Measurements from ENCODE around the gene ST6GAL1.

The ST6GAL1 gene

GRCh38 chr3:186976837-186977750, 46.8 kb downstream of the ST6GAL1 start:
- Histone ChIP-seq H3K27ac (ENCODE audit: low read length) (peak overlapping the region; percentile 10), H3K9me3 (ENCODE audit: control insufficient read depth, low read depth, low read length) (no peaks in the 10 kb centered on the region), H3K4me3 (ENCODE audit: low read length) (no peak overlapping the region), H3K27me3 (ENCODE audit: control insufficient read depth, insufficient read depth, low read length) (no peaks in the 10 kb centered on the region), H3K9ac (ENCODE audit: low read length) (no peak overlapping the region), H3K36me3 (ENCODE audit: control insufficient read depth, low read depth, low read length) (peaks cover 58% of the 10 kb centered on the region), H3K4me1 (ENCODE audit: control insufficient read depth, low read depth, low read length) (peaks cover 9% of the 10 kb centered on the region)

GRCh38 chr3:186978712-186979111, 48.4 kb downstream of the ST6GAL1 start:
- no peak overlapping the region for H3K4me3 ChIP-seq (ENCODE audit: low read length)
- H3K27ac ChIP-seq (ENCODE audit: low read length) = no peak overlapping the region
- no peaks in the 10 kb centered on the region for H3K27me3 ChIP-seq (ENCODE audit: control insufficient read depth, insufficient read depth, low read length)
- no peak overlapping the region for H3K9ac ChIP-seq (ENCODE audit: low read length)
- H3K9me3 ChIP-seq (ENCODE audit: control insufficient read depth, low read depth, low read length) = no peaks in the 10 kb centered on the region
- peaks cover 51% of the 10 kb centered on the region for H3K36me3 ChIP-seq (ENCODE audit: control insufficient read depth, low read depth, low read length)
- peaks cover 9% of the 10 kb centered on the region for H3K4me1 ChIP-seq (ENCODE audit: control insufficient read depth, low read depth, low read length)

- Histone ChIP-seq H3K4me3 (ENCODE audit: low read length) (no peak overlapping the region), H3K9ac (ENCODE audit: low read length) (no peak overlapping the region), H3K27ac (ENCODE audit: low read length) (no peak overlapping the region), H3K36me3 (ENCODE audit: control insufficient read depth, low read depth, low read length) (peaks cover 43% of the 10 kb centered on the region), H3K4me1 (ENCODE audit: control insufficient read depth, low read depth, low read length) (peaks cover 9% of the 10 kb centered on the region), H3K27me3 (ENCODE audit: control insufficient read depth, insufficient read depth, low read length) (no peaks in the 10 kb centered on the region), H3K9me3 (ENCODE audit: control insufficient read depth, low read depth, low read length) (no peaks in the 10 kb centered on the region)
Observed at GRCh38 chr3:186979852-186980251, 49.5 kb downstream of the ST6GAL1 start.

GRCh38 chr3:186980989-186981388, 50.7 kb downstream of the ST6GAL1 start:
- no peak overlapping the region for H3K9ac ChIP-seq (ENCODE audit: low read length)
- H3K4me3 ChIP-seq (ENCODE audit: low read length) = no peak overlapping the region
- no peaks in the 10 kb centered on the region for H3K27me3 ChIP-seq (ENCODE audit: control insufficient read depth, insufficient read depth, low read length)
- H3K36me3 ChIP-seq (ENCODE audit: control insufficient read depth, low read depth, low read length) = peaks cover 32% of the 10 kb centered on the region
- peaks cover 9% of the 10 kb centered on the region for H3K4me1 ChIP-seq (ENCODE audit: control insufficient read depth, low read depth, low read length)
- H3K27ac ChIP-seq (ENCODE audit: low read length) = no peak overlapping the region
- no peaks in the 10 kb centered on the region for H3K9me3 ChIP-seq (ENCODE audit: control insufficient read depth, low read depth, low read length)

GRCh38 chr3:186983659-186984058, 53.3 kb downstream of the ST6GAL1 start:
- no peaks in the 10 kb centered on the region for H3K27me3 ChIP-seq (ENCODE audit: control insufficient read depth, insufficient read depth, low read length)
- H3K4me3 ChIP-seq (ENCODE audit: low read length) = no peak overlapping the region
- H3K27ac ChIP-seq (ENCODE audit: low read length) = no peak overlapping the region
- H3K9ac ChIP-seq (ENCODE audit: low read length) = no peak overlapping the region
- H3K9me3 ChIP-seq (ENCODE audit: control insufficient read depth, low read depth, low read length) = no peaks in the 10 kb centered on the region
- H3K36me3 ChIP-seq (ENCODE audit: control insufficient read depth, low read depth, low read length) = peaks cover 27% of the 10 kb centered on the region
- no peaks in the 10 kb centered on the region for H3K4me1 ChIP-seq (ENCODE audit: control insufficient read depth, low read depth, low read length)

GRCh38 chr3:186984064-186984463, 53.7 kb downstream of the ST6GAL1 start:
- Histone ChIP-seq H3K4me1 (ENCODE audit: control insufficient read depth, low read depth, low read length) (no peaks in the 10 kb centered on the region), H3K27ac (ENCODE audit: low read length) (no peak overlapping the region), H3K9me3 (ENCODE audit: control insufficient read depth, low read depth, low read length) (no peaks in the 10 kb centered on the region), H3K4me3 (ENCODE audit: low read length) (no peak overlapping the region), H3K36me3 (ENCODE audit: control insufficient read depth, low read depth, low read length) (peaks cover 27% of the 10 kb centered on the region), H3K9ac (ENCODE audit: low read length) (no peak overlapping the region), H3K27me3 (ENCODE audit: control insufficient read depth, insufficient read depth, low read length) (no peaks in the 10 kb centered on the region)

- Histone ChIP-seq H3K9ac (ENCODE audit: low read length) (no peak overlapping the region), H3K4me3 (ENCODE audit: low read length) (no peak overlapping the region)
Observed at GRCh38 chr3:186985661-186986364, 55.5 kb downstream of the ST6GAL1 start.

GRCh38 chr3:186986406-186986805, 56.1 kb downstream of the ST6GAL1 start:
- H3K4me3 ChIP-seq (ENCODE audit: low read length) = no peak overlapping the region
- H3K9ac ChIP-seq (ENCODE audit: low read length) = no peak overlapping the region
- peaks cover 16% of the 10 kb centered on the region for H3K36me3 ChIP-seq (ENCODE audit: control insufficient read depth, low read depth, low read length)
- no peaks in the 10 kb centered on the region for H3K27me3 ChIP-seq (ENCODE audit: control insufficient read depth, insufficient read depth, low read length)
- H3K4me1 ChIP-seq (ENCODE audit: control insufficient read depth, low read depth, low read length) = no peaks in the 10 kb centered on the region
- no peaks in the 10 kb centered on the region for H3K9me3 ChIP-seq (ENCODE audit: control insufficient read depth, low read depth, low read length)
- no peak overlapping the region for H3K27ac ChIP-seq (ENCODE audit: low read length)

More at GRCh38 chr3:186985661-186986364, 55.5 kb downstream of the ST6GAL1 start:
- Histone ChIP-seq H3K27ac (ENCODE audit: low read length) (no peak overlapping the region), H3K9me3 (ENCODE audit: control insufficient read depth, low read depth, low read length) (no peaks in the 10 kb centered on the region), H3K27me3 (ENCODE audit: control insufficient read depth, insufficient read depth, low read length) (no peaks in the 10 kb centered on the region), H3K36me3 (ENCODE audit: control insufficient read depth, low read depth, low read length) (peaks cover 18% of the 10 kb centered on the region), H3K4me1 (ENCODE audit: control insufficient read depth, low read depth, low read length) (no peaks in the 10 kb centered on the region)

GRCh38 chr3:186986816-186987215, 56.5 kb downstream of the ST6GAL1 start:
- no peak overlapping the region for H3K4me3 ChIP-seq (ENCODE audit: low read length)
- H3K9ac ChIP-seq (ENCODE audit: low read length) = no peak overlapping the region
- no peak overlapping the region for H3K27ac ChIP-seq (ENCODE audit: low read length)
- H3K4me1 ChIP-seq (ENCODE audit: control insufficient read depth, low read depth, low read length) = no peaks in the 10 kb centered on the region
- H3K9me3 ChIP-seq (ENCODE audit: control insufficient read depth, low read depth, low read length) = no peaks in the 10 kb centered on the region
- no peaks in the 10 kb centered on the region for H3K27me3 ChIP-seq (ENCODE audit: control insufficient read depth, insufficient read depth, low read length)
- H3K36me3 ChIP-seq (ENCODE audit: control insufficient read depth, low read depth, low read length) = peaks cover 12% of the 10 kb centered on the region

- no peaks in the 10 kb centered on the region for H3K9me3 ChIP-seq (ENCODE audit: control insufficient read depth, low read depth, low read length)
- H3K9ac ChIP-seq (ENCODE audit: low read length) = no peak overlapping the region
- H3K4me1 ChIP-seq (ENCODE audit: control insufficient read depth, low read depth, low read length) = peaks cover 3% of the 10 kb centered on the region
- no peak overlapping the region for H3K4me3 ChIP-seq (ENCODE audit: low read length)
- no peak overlapping the region for H3K27ac ChIP-seq (ENCODE audit: low read length)
- H3K27me3 ChIP-seq (ENCODE audit: control insufficient read depth, insufficient read depth, low read length) = no peaks in the 10 kb centered on the region
- H3K36me3 ChIP-seq (ENCODE audit: control insufficient read depth, low read depth, low read length) = peaks cover 5% of the 10 kb centered on the region
Observed at GRCh38 chr3:186988806-186989205, 58.5 kb downstream of the ST6GAL1 start.

GRCh38 chr3:186989429-186989828, 59.1 kb downstream of the ST6GAL1 start:
- peaks cover 5% of the 10 kb centered on the region for H3K36me3 ChIP-seq (ENCODE audit: control insufficient read depth, low read depth, low read length)
- H3K9me3 ChIP-seq (ENCODE audit: control insufficient read depth, low read depth, low read length) = no peaks in the 10 kb centered on the region
- H3K4me3 ChIP-seq (ENCODE audit: low read length) = no peak overlapping the region
- H3K27me3 ChIP-seq (ENCODE audit: control insufficient read depth, insufficient read depth, low read length) = no peaks in the 10 kb centered on the region
- no peak overlapping the region for H3K27ac ChIP-seq (ENCODE audit: low read length)
- H3K9ac ChIP-seq (ENCODE audit: low read length) = no peak overlapping the region
- peaks cover 7% of the 10 kb centered on the region for H3K4me1 ChIP-seq (ENCODE audit: control insufficient read depth, low read depth, low read length)
